D721Med (cell line): Measurements from ENCODE around the gene DGAT2.
"Not testable (repeated sequence)": the region's sequence is repeated elsewhere in the genome, so short reads cannot be mapped to it uniquely, and the experiment has no call there.

Source experiments
- DNase-seq: peaks from one replicate; pipeline ENCODE4 v3.0.0; 2011; ENCODE audit warnings: low spot score; ENCODE audit not compliant: insufficient read length
- FAIRE-seq: peaks from 2 replicates; lab custom pipeline; 2011; peaks lifted over from hg19 to GRCh38; lab: Jason Lieb, UNC
- TF ChIP-seq, protein P1 (sequence below): IDR thresholded peaks from 2 replicates; pipeline ENCODE4 v1.5.1; 2012; ENCODE audit warnings: mild to moderate bottlenecking, control low read depth; ENCODE audit not compliant: insufficient read depth; ENCODE audit errors: missing control alignments

Gene DGAT2

DNA sequence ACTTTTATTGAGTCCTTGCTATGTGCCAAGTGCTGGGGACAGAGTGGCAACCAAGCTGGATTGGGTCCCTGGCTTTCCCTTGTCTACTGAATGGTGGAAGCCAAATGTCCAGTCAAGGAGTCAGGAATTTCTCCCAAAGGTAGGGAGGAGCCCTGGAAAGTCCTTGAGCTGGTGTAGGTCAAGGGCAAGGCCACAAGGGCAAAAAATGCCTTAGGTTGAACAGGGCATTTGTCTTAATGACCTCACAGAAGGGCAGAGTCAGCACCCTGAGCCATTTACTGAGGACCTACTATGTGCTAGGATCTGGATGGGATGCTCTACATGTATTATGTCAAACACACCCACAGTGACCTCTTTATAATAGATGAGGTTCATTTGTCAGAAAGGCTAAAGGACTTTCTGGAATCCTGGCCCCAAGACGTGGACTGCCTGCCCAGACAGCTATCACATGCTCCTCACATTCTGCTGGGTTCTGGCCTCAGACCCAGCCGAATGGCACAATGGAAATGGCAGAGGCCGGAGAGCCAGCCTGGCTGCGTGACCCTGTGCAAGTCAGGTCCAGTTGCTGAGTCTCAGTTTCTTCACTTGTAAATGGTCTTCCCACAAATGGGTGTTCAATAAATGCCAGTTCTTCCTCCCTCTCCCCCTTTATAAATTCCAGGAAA lies 33.3 kb upstream of the DGAT2 start:
- FAIRE-seq (no peak), DNase-seq (no peak)
- TF ChIP-seq, protein P1, sequence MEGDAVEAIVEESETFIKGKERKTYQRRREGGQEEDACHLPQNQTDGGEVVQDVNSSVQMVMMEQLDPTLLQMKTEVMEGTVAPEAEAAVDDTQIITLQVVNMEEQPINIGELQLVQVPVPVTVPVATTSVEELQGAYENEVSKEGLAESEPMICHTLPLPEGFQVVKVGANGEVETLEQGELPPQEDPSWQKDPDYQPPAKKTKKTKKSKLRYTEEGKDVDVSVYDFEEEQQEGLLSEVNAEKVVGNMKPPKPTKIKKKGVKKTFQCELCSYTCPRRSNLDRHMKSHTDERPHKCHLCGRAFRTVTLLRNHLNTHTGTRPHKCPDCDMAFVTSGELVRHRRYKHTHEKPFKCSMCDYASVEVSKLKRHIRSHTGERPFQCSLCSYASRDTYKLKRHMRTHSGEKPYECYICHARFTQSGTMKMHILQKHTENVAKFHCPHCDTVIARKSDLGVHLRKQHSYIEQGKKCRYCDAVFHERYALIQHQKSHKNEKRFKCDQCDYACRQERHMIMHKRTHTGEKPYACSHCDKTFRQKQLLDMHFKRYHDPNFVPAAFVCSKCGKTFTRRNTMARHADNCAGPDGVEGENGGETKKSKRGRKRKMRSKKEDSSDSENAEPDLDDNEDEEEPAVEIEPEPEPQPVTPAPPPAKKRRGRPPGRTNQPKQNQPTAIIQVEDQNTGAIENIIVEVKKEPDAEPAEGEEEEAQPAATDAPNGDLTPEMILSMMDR, result no peak

DNA sequence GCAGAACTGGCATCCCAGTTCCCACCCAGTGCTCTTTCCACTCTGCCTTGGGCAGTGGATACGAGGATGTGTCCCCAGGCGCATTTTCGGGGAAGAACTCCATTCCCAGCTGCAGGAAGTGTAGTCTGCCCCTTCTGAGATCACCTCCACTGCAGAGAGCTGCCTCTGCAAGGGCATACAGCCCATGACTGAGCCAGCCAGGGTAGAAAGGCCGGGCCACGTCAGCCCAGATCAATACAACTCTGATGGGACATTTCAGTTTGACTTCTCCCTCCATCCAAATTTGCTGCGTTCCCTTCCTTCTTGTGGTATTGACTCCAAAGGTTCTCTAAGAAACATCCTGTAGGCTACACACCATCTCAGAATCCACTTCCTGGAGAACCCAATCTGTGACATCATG lies 31.3 kb upstream of the DGAT2 start:
- FAIRE-seq (no peak), DNase-seq (no peak)
- TF ChIP-seq, protein P1, result no peak

DNA sequence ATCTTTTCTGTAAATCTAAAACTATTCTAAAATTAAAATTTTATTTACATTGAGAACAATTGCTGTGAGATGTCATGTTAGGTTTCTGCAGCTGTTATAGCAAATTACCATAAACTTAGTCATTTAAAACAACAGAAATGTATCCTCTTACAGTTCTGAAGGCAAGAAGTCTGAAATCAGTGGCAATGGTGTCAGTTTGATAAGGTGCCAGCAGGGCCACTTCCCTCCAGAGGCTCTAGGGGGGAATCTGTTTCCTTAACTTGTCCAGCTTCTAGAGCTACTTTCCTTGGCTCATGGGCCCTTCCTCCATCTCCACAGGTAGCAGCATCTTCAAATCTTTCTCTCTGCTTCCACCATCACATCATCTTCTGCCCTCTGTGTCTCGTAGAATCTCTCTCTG lies 27.9 kb upstream of the DGAT2 start:
- no peak for FAIRE-seq
- no peak for DNase-seq
- TF ChIP-seq, protein P1, result no peak

DNA sequence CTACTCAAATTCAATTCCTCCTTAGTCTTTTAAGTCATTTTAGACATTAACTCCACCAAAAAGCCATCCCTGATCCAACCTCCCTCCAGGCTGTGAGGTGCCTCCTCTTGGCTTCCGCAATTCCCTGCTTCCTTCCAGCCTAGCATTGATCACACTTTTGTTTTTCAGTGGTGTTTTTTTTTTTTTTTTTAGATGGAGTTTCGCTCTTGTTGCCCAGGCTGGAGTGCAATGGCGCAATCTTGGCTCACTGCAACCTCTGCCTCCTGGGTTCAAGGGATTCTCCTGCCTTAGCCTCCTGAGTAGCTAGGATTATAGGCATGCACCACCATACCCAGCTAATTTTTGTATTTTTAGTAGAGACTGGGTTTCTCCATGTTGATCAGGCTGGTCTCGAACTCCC lies 25.4 kb upstream of the DGAT2 start:
- not testable (repeated sequence) for FAIRE-seq, DNase-seq

DNA sequence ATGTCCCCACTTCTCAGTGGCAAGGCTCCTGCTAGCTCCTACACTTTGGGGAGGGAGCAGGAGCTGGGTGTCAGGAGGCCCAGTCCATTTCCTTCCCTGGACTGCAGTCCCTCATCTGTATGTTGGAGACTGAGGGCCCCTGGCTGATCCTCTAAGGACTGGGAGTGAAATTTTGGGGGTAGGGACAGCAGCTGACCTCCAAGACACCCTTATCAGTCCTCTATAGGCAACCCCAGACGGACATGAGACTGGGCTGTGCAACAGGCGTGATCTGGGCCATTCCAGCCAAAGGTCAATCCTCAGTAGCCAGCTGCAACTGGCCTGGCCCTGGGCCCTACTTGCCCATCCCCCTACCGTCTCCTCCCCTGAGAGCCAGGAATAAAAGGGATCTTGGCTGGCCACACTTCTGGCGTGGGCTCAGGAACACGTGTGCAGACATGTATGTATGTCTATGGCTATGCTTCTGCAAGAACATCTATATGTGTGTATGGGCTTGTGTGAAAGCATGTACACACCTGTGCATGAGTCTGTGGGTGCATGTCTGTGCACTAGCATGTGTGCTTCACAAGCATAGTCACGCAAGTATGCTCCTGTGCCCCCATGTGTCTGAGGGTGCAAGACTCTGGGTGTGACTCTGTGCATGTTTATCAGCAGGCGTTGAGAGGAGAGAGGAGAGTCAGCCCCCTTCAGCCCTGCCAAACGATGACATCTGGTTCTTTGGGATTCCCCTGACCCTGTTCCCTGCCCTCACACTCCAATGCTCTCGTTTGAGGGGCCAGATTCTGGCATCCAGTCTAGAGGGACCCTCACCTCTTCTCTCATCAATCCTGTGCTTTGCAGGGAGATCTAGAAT lies 24.6 kb upstream of the DGAT2 start:
- TF ChIP-seq, protein P1, result no peak
- no peak for DNase-seq
- FAIRE-seq, result no peak

DNA sequence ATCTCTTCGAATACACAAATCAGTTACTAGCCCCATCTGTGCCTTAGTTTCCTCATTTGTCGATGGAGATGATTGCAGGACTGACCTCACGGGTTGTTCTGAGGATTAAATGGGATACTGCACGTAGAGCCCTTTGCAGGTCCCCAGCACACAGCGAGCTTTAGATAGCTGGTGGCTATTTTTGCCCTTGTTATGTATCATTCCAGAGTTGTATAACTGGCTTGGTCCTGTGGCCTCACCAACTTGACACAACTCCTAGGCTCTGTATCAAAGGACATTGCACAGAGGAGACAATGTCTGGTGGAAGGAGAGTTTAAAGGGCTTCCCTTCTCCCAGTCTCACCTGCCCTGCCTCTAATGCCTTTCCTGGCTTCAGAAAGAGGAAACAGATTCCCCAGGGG lies 22.8 kb upstream of the DGAT2 start:
- FAIRE-seq (no peak), DNase-seq (no peak)
- TF ChIP-seq, protein P1, result no peak

DNA sequence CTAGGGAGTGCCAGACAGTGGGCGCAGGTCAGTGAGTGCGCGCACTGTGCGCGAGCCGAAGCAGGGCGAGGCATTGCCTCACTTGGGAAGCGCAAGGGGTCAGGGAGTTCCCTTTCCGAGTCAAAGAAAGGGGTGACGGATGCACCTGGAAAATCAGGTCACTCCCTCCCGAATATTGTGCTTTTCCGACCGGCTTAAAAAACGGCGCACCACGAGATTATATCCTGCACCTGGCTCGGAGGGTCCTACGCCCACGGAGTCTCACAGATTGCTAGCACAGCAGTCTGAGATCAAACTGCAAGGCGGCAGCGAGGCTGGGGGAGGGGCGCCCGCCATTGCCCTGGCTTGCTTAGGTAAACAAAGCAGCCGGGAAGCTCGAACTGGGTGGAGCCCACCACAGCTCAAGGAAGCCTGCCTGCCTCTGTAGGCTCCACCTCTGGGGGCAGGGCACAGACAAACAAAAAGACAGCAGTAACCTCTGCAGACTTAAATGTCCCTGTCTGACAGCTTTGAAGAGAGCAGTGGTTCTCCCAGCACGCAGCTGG lies 19.8 kb upstream of the DGAT2 start:
- FAIRE-seq, DNase-seq: not testable (repeated sequence)

DNA sequence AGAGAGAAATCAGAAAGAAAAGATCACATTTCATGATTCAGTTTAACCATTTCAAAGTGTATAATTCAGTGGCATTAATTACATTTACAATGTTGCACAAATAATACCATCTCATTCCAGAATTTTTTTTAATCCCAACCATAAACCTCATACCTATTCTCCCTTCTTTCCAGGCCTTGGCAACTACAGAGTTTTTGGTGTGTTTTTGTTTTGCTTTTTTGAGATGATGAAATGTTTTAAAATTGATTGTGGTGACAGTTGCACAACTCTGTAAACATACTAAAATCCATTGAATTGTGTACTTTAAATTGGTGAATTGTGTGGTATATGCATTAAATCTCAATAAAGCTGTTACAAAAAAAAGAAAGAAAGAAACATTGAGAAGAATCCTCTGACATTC lies 13.6 kb upstream of the DGAT2 start:
- DNase-seq, result not testable (repeated sequence)
- peak; percentile 74 for FAIRE-seq
